Bone marrow (tissue), 2 donors: ENCODE measurements around the gene MEI1.
"Not testable (repeated sequence)": the region's sequence is repeated elsewhere in the genome, so short reads cannot be mapped to it uniquely, and the experiment has no call there.

Experiments
- DNase-seq, 2 donors: peaks; one replicate each; lab custom pipeline; 2025; lab: John Stamatoyannopoulos, UW

The MEI1 gene

DNA sequence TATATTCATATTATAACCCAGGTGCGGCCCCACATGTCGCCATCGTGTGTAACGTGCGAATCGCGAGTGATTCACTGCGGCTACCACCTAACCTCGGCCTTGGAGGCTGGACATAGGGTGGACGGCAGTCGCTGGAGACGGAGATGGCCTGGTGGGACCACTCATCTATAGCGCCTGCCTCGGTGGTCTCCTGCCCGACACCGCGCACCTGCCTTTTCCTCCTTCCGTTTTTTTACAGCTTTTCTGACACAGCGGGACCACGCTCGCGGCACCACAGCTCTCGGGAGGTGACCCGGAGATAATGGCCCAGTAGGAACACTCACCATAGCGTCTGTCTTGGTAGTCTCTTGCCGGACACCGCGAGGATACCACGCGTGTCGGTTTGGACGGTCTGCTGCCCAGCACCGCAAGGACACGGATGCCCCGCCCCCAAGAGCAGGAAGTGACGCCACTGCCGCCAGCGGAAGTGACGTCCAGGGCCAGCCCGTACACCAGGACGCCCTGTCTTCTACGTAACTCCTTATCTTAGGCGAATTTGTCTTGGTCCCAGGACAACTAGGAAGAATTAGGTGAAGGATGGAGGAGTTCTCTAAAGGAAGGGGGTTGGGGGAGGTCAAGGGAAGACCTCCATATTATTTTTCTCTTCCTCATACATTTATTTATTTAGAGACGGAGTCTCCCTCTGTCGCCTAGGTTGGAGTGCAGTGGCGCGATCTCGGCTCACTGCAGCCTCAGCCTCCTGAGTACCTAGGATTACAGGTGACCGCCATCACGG lies 17.1 kb upstream of the MEI1 start:
- DNase-seq: peak; percentile 58 to 67

GRCh38 chr22:41683052-41683451 lies 16.3 kb upstream of the MEI1 start:
- DNase-seq: no peak

GRCh38 chr22:41683616-41684015 lies 15.7 kb upstream of the MEI1 start:
- DNase-seq: no peak

DNA sequence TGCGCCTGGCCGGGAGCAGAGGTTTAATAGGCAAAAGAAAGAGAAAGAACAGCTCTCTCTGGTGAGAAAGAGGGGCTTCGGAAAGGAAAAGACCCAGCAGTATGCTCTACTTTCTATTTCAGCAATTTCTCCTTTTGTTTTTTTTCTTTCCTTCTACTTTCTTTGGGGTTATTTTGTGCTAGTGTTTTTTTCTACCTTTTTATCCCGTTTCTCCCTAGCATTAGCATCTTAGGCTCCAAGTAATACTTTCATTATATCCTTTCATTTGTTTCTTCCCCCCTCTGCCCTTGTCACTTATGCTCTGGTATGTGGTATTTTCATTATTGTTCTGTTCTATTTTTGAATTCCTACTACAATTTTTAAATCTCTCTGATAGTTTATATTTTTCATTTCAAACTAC lies 15.1 kb upstream of the MEI1 start:
- no peak for DNase-seq

- not testable (repeated sequence) for DNase-seq
These were observed 12.4 kb upstream of the MEI1 start for GRCh38 chr22:41686890-41687289.

GRCh38 chr22:41687901-41688364 lies 11.4 kb upstream of the MEI1 start:
- peak in 1 of 2 donors; percentile 38 for DNase-seq

DNA sequence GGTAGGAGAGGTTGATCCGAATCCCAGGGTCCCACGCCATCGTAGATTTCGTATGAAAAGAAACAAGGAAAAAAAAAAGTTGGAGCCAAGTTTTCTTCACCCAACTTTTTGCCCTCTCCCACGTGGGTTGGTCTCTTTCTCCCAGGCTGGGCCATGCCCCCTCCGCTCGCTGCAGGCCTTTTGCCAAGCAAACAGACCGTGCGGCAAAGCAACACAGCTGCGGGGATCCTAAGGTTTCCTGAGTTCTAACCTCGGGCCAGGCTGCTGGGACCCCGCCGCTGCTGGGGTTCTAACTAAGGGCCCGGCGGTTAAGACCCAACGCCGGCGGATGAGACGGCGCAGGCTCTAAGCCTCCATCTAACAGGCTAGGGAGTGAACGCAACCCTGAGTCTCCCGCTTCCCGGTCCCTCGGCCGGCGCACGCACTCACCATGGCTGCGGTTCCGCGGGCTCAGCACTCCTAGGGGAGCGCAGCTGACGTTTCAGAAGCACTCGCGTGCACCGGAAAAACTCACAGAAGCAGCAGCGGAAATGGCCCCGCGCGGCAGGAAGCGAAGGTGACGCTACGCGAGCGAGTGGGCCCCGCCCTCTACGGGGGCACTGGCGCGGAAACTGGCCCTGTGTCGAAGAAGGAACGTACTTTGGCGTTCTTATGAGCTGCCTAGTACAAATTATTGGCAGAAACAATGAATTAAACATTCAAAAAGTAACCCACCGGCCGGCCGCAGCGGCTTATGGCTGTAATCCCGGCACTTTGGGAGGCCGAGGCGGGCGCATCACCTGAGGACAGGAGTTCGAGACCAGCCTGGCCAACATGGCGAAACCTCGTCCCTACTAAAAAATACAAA lies 10.7 kb upstream of the MEI1 start, which contains the start of gene SNU13:
Gene SNU13 (minus strand): TSS at position 503 of the 847 bp plus-strand sequence. CDS start 71 bp downstream, at position 432.
- DNase-seq: peak; percentile 69 to 87

GRCh38 chr22:41690476-41690875 lies 8.8 kb upstream of the MEI1 start:
- no peak for DNase-seq

GRCh38 chr22:41695211-41695610 lies 4.1 kb upstream of the MEI1 start:
- DNase-seq: no peak

- DNase-seq: no peak
These were observed 2.6 kb upstream of the MEI1 start for GRCh38 chr22:41696703-41697102.

GRCh38 chr22:41697126-41697775 lies 2.1 kb upstream of the MEI1 start:
- DNase-seq: peak; percentile 87 to 88

- DNase-seq: no peak
These were observed 733 bp downstream of the MEI1 start for GRCh38 chr22:41700108-41700364.

- no peak for DNase-seq
These were observed 3.5 kb downstream of the MEI1 start for GRCh38 chr22:41702763-41703162.

DNA sequence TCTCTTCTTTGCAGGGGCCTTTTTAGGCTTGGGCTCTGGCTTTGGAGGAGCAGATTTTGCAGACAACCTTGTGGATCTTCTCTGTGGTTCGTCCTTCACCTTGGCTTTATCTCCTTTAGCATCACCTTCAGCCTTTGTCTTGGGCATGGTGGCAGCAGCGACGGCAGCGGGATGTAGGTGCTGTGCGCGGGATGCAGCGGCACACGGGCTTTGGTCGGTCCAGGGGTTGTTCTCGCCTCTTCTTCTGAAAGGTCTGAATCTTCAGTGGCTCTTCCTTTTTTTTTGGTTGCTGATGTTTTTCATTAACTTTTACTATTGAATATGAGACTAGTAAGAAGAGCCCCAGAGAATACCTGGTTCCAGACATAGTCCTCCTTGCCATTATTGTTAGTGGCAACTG lies 10.0 kb downstream of the MEI1 start:
- DNase-seq: no peak

GRCh38 chr22:41713004-41713403 lies 13.7 kb downstream of the MEI1 start:
- DNase-seq: no peak

DNA sequence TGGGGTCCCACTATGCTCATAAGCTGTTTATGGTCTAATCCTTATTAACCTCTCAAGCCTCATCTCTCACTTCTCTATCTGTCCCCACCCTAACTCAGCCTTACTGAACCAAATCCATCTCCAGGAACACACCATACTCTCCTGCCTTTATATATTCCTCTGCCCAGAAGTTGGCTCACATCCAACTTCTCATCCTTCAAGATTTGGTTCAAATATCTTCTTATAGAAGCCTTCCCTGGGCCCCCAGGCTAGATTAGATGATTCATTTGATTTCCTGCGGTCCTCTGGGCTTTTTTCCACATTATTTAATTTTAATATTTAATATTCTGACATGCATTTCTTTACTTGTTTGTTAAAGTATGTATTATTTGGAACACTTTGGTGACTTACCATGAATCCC lies 23.2 kb downstream of the MEI1 start:
- DNase-seq: no peak

- DNase-seq: no peak
These were observed 26.3 kb downstream of the MEI1 start for GRCh38 chr22:41725510-41726110.

DNA sequence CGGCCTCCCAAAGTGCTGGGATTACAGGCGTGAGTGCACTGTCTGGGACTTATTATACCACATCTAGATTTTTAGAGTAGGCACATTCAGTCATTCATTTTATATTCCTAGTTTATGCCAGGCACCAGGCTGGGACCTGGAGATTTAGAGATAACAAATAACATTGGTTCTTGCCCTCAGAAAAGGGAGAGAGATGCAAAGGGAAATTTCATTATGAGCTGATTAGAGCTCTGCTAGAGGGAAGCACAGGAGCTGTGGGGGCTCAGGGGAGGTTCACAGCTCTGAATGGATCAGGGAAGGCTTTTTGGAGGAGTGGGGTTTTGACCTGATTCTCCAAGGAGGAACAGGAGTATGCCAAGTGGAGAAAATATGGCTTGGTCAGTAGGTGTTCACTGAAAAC lies 32.3 kb downstream of the MEI1 start:
- DNase-seq: no peak

DNA sequence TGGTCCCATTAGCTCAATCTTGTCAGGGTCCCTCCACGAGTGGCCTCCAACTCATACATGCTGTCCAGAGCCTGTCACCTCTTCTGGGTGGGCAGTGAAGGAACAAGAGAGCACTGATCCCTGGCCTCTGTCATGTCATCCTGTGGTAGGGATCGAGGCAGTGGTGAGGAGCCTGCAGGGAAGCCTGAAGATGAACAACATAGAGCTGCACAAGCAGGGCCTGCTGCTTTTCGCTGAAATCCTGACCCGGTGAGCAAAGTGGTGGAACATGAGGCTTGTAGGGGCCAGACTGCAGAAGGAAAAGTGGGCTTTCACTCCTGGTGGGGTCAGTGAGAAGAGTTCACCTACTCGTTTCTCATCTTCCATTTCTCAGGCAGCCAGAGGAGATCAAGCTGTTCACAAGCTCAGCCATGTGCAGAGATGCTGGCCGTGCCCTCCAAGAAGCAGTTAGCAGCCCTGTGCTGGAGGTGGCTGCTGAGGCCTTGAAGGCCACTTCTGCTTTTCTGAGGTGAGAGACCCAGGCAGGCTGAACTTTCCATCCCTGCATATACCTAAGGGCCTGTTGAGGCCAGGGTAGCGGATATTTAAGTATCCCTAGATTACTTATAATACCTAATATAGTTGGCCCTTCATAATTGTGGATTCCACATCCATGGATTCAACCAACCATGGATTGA lies 32.9 kb downstream of the MEI1 start:
- no peak for DNase-seq

DNA sequence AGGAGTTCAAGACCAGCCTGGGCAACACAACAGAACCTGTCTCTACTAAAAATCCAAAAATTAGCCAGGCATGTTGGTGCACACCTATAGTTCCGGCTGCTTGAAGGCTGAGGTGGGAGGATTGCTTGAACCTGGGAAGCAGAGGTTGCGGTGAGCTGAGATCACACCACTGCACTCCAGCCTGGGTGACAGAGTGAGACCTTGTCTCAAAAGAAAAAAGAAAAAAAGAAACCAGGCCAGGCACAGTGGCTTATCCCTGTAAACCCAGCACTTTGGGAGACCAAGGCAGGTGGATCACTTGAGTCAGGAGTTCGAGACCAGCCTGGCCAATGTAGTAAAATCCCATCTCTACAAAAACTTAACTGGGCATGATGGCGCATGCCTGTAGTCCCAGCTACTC lies 33.9 kb downstream of the MEI1 start:
- DNase-seq: not testable (repeated sequence)

DNA sequence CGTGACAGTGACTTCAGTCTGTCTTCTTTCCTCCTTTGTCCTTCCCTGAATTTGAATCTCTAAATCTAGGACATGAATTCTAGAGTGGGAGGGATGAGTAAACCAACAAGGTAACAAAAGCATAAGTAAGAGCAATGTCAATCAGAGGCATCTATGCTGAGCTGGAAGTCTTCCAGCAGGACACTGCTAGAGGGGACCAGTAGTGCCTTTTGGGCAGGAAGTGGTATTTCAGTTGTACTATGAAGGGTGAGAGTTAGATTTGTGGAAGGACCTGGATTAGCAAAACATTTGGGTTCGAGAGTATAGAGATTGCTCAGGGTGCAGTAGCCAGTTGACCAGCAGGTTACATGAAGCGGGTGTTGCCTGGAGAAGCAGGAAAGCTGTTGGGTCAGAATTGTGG lies 40.3 kb downstream of the MEI1 start:
- DNase-seq: no peak

DNA sequence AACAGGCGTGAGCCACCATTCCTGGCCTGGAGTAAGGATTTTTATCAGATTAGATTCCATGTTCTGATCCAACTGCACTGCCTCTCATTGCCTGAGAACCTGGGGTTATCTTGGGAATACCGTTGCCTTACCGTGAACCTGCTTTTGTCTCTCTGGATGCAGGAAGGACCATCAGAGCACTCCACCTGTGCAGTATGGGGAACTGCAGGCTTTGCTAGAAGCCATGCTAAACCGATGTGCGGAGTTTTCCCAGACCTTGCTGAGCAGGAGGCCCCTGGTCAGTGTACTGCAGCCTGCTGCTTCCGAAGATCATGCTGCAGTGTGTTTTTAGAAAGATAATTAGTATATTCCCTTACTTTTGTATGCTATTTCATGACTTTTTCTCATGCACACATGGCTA lies 43.6 kb downstream of the MEI1 start:
- DNase-seq: no peak
